ENCODE measurements around the gene ZIC5. TPM values are rescaled to one million over a fixed set of nuclear protein-coding genes. Genes with fewer than 3 reads are reported as not detected.

Gene ZIC5
- total RNA-seq = not detected

DNA sequence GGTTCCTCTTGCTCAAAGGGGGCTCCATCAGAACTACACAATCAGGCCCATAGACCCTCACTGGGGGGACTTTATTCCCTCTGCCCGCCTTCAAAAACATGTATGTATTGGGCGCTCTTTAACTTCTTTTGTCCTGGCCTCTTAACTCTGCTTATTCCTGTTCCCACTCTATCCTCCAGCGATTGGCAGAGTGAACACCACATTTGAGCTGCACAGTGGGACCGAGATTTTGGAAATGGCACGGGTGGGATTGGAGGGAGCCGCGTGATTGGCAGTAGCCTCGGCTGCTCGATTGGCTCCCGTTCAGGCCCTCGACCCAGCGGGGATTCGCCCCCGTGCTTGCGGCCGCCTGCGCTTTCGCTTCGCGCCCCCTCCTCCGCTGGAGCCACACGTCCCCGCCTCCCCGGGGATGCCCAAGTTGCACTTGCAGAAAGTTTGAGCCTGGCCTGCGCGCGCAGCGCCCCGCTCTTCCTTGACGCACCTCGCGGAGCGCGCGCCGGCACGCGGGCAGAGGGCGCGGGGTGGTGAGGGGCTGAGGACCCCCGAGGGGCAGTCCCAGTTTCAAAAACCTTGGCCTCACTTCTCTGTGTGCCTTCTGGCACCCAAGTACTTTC is at the start of gene ZIC5:
ZIC5 (minus strand) TSS at position 192 of the 614 bp plus-strand sequence; CDS start at position 28, 164 bp downstream.
- Histone ChIP-seq H3K27ac (no peak within 1 kb of the TSS), H3K4me1 (peaks cover 0 to 44% (median 32%) of the 10 kb centered on the region in 3 donors), H3K27me3 (peaks cover 100% of the 10 kb centered on the region), H3K9me3 (peaks cover 0 to 3% (median 0%) of the 10 kb centered on the region in 3 donors), H3K4me3 (peak within 1 kb of the TSS in 1 of 2 donors; percentile 45), H3K36me3 (no peaks in the 10 kb centered on the region)
- TF ChIP-seq POLR2AphosphoS5 (IDR thresholded peaks at IDR 0.05) (no peak), EP300 (IDR thresholded peaks at IDR 0.05) (no peak), POLR2A (IDR thresholded peaks at IDR 0.05) (no peak)
- TF ChIP-seq, protein P1, sequence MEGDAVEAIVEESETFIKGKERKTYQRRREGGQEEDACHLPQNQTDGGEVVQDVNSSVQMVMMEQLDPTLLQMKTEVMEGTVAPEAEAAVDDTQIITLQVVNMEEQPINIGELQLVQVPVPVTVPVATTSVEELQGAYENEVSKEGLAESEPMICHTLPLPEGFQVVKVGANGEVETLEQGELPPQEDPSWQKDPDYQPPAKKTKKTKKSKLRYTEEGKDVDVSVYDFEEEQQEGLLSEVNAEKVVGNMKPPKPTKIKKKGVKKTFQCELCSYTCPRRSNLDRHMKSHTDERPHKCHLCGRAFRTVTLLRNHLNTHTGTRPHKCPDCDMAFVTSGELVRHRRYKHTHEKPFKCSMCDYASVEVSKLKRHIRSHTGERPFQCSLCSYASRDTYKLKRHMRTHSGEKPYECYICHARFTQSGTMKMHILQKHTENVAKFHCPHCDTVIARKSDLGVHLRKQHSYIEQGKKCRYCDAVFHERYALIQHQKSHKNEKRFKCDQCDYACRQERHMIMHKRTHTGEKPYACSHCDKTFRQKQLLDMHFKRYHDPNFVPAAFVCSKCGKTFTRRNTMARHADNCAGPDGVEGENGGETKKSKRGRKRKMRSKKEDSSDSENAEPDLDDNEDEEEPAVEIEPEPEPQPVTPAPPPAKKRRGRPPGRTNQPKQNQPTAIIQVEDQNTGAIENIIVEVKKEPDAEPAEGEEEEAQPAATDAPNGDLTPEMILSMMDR (IDR thresholded peaks at IDR 0.05) = no peak
- WGBS, 2 donors (ENCODE audit: low coverage in 1 of 2) = 0 to 24% methylated on average over 3 to 5 of the region's 41 CpGs
- no peak for ATAC-seq

GRCh38 chr13:100019780-100020356 is 48.3 kb upstream of the ZIC5 start:
- ATAC-seq = no peak
- no peaks in the 10 kb centered on the region for H3K27me3 ChIP-seq
- TF ChIP-seq POLR2A (IDR thresholded peaks at IDR 0.05) (no peak), POLR2AphosphoS5 (IDR thresholded peaks at IDR 0.05) (no peak), EP300 (IDR thresholded peaks at IDR 0.05) (no peak)
- TF ChIP-seq, protein P1 (IDR thresholded peaks at IDR 0.05) = no peak
- no peak overlapping the region for H3K4me3 ChIP-seq
- no peaks in the 10 kb centered on the region for H3K4me1 ChIP-seq
- no peaks in the 10 kb centered on the region for H3K36me3 ChIP-seq
- no peaks in the 10 kb centered on the region for H3K9me3 ChIP-seq
- WGBS, 2 donors (ENCODE audit: low coverage in 1 of 2) = 90% methylated on average over 3 of the region's 3 CpGs; no CpG with 5 or more reads in 1 of the 2 donors
- H3K27ac ChIP-seq = no peak overlapping the region

DNA sequence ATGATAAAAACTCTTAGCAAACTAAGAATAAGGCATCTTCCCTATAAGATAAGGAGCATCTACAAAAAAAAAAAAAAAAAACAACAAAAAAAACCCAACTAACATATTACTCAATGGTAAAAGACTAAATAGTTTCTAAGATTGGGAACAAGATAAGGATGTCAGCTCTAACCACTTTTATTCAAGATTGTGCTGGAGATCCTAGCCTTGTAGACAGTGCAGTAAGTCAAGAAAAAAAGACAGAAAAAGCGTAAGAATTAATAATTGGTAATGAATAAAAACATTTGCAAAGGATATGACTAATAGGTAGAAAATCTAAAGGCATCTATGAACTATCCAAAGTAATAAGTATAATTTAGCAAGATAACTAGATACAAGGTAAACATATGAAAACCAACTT is 43.1 kb upstream of the ZIC5 start:
- Histone ChIP-seq H3K4me3 (no peak overlapping the region), H3K27ac (no peak overlapping the region), H3K36me3 (no peaks in the 10 kb centered on the region), H3K27me3 (peaks cover 24% of the 10 kb centered on the region), H3K4me1 (no peaks in the 10 kb centered on the region), H3K9me3 (no peaks in the 10 kb centered on the region)
- no peak for ATAC-seq
- TF ChIP-seq EP300 (IDR thresholded peaks at IDR 0.05) (no peak), POLR2AphosphoS5 (IDR thresholded peaks at IDR 0.05) (no peak), POLR2A (IDR thresholded peaks at IDR 0.05) (no peak)
- TF ChIP-seq, protein P1 (IDR thresholded peaks at IDR 0.05) = no peak
- 71 to 89% methylated on average over 1 of the region's 1 CpG for WGBS, 2 donors (ENCODE audit: low coverage in 1 of 2)

DNA sequence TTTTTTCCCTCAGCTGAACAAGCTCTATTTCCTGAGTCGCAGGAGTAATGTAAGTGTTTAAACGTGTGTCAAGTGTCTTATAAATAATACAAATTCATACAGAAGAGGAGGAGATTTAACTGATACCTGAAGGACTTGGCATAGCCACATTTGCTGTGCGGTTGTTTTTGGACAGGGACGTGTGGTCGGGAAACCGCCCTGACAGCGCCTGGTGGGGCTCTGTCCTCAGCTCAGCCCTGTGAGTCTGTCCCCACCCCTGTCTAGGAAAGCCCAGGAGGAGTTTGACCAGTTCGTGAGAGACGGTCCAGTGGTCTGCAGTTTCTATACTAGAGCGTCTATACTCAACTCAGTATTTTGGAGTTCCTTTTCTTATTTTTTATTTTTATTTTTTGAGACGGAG is 26.7 kb upstream of the ZIC5 start:
- WGBS, 2 donors (ENCODE audit: low coverage in 1 of 2) = 88 to 93% methylated on average over 9 to 11 of the region's 11 CpGs
- TF ChIP-seq POLR2A (IDR thresholded peaks at IDR 0.05) = no peak
- no peak for TF ChIP-seq EP300 (IDR thresholded peaks at IDR 0.05)
- TF ChIP-seq POLR2AphosphoS5 (IDR thresholded peaks at IDR 0.05) = no peak
- TF ChIP-seq, protein P1 (IDR thresholded peaks at IDR 0.05) = no peak
- no peak overlapping the region for H3K4me3 ChIP-seq
- H3K9me3 ChIP-seq = peaks cover 0 to 7% (median 0%) of the 10 kb centered on the region in 3 donors
- ATAC-seq = no peak
- peaks cover 0 to 8% (median 0%) of the 10 kb centered on the region in 3 donors for H3K4me1 ChIP-seq
- H3K36me3 ChIP-seq = no peaks in the 10 kb centered on the region
- no peak overlapping the region for H3K27ac ChIP-seq
- H3K27me3 ChIP-seq = peaks cover 97% of the 10 kb centered on the region
